Measurements from ENCODE around the gene CRK.
A peak's percentile ranks its signal among the peaks of the same experiment; 100 is the strongest.
"Not testable (repeated sequence)": the region's sequence is repeated elsewhere in the genome, so short reads cannot be mapped to it uniquely, and the experiment has no call there.

CRK gene

GRCh38 chr17:1462164-1463112, 6.4 kb upstream of the CRK start:
- no peak for DNase-seq

GRCh38 chr17:1461198-1461944, 5.3 kb upstream of the CRK start:
- DNase-seq, result no peak

- no peak for DNase-seq
These were observed 4.2 kb upstream of the CRK start for GRCh38 chr17:1460233-1460632.

GRCh38 chr17:1455291-1455796, 688 bp downstream of the CRK start:
- peak; percentile 36 for DNase-seq

GRCh38 chr17:1454541-1454940, 1.5 kb downstream of the CRK start:
- no peak for DNase-seq

- DNase-seq, result not testable (repeated sequence)
These were observed 2.3 kb downstream of the CRK start for GRCh38 chr17:1453694-1454093.

GRCh38 chr17:1452836-1453235, 3.2 kb downstream of the CRK start:
- no peak for DNase-seq

GRCh38 chr17:1450261-1450660, 5.8 kb downstream of the CRK start:
- not testable (repeated sequence) for DNase-seq

- no peak for DNase-seq
These were observed 6.5 kb downstream of the CRK start for GRCh38 chr17:1449412-1449967.

- no peak for DNase-seq
These were observed 9.0 kb downstream of the CRK start for GRCh38 chr17:1447052-1447451.

GRCh38 chr17:1446201-1446600, 9.8 kb downstream of the CRK start:
- DNase-seq, result no peak

GRCh38 chr17:1445695-1446094, 10.3 kb downstream of the CRK start:
- DNase-seq, result not testable (repeated sequence)

GRCh38 chr17:1442721-1443120, 13.3 kb downstream of the CRK start:
- DNase-seq, result not testable (repeated sequence)

- no peak for DNase-seq
These were observed 13.8 kb downstream of the CRK start for GRCh38 chr17:1442187-1442586.

GRCh38 chr17:1440921-1441320, 15.1 kb downstream of the CRK start:
- no peak for DNase-seq

- no peak for DNase-seq
These were observed 17.4 kb downstream of the CRK start for GRCh38 chr17:1438593-1439083.

GRCh38 chr17:1435326-1435725, 20.7 kb downstream of the CRK start:
- DNase-seq, result no peak

- no peak for DNase-seq
These were observed 21.9 kb downstream of the CRK start for GRCh38 chr17:1434150-1434549.

- no peak for DNase-seq
These were observed 24.4 kb downstream of the CRK start for GRCh38 chr17:1431631-1432104.

- DNase-seq, result no peak
These were observed 32.4 kb downstream of the CRK start for GRCh38 chr17:1423456-1424135.

- DNase-seq, result no peak
These were observed 33.1 kb downstream of the CRK start for GRCh38 chr17:1422885-1423284.

GRCh38 chr17:1421470-1421869, 34.6 kb downstream of the CRK start:
- DNase-seq, result no peak

- DNase-seq, result no peak
These were observed 35.1 kb downstream of the CRK start for GRCh38 chr17:1420981-1421380.

Data from NCI-H1092 treated with DMSO at 0.1 percent for 48 hours (cell line).